Measurements from ENCODE around the gene SMU1. TPM values are rescaled to one million over a fixed set of nuclear protein-coding genes. Genes with fewer than 3 reads are reported as not detected.

SMU1 gene
- total RNA-seq, 1 experiment from 2014 or later, result 17.2 TPM

GRCh38 chr9:33023661-33024060 lies 52.8 kb downstream of the SMU1 start:
- peaks cover 30% of the 10 kb centered on the region for H3K4me1 Mint-ChIP-seq (ENCODE audit: insufficient read depth, unreplicated experiment)
- TF ChIP-seq CTCF (IDR thresholded peaks at IDR 0.05; ENCODE audit: unreplicated experiment), result no peak
- no peak for DNase-seq (ENCODE audit: unreplicated experiment)
- H3K4me3 Mint-ChIP-seq (ENCODE audit: unreplicated experiment), result peak overlapping the region; percentile 93
- H3K9me3 Mint-ChIP-seq (ENCODE audit: unreplicated experiment), result no peaks in the 10 kb centered on the region
- peaks cover 74% of the 10 kb centered on the region for H3K36me3 Mint-ChIP-seq (ENCODE audit: insufficient read depth, unreplicated experiment)
- H3K27me3 Mint-ChIP-seq (ENCODE audit: insufficient read depth, unreplicated experiment), result no peaks in the 10 kb centered on the region
- BruUV-seq (replicated peaks), result no TSS peak
- ChIA-PET POLR2A (interaction anchor here (0.6 to 9.6 kb wide), 16 partner anchors 10 to 703 kb away, joined by 3 to 153 read pairs (median 10); partner anchors contain the start of genes APTX, BAG1, NFX1 and SMU1), CTCF (interaction anchor here (1.0 to 1.8 kb wide), 2 partner anchors 16 to 20 kb away, joined by 3 to 6 read pairs; no protein-coding TSS in a partner anchor)
- peak overlapping the region; percentile 94 for H3K27ac Mint-ChIP-seq (ENCODE audit: low read depth, unreplicated experiment)
- intact Hi-C loops (cut with micrococcal nuclease), result loop anchor here (2.0 kb wide), 1 partner anchor 23 kb away; the partner anchor contains the start of gene APTX

- BruUV-seq (replicated peaks), result no TSS peak
- H3K27me3 Mint-ChIP-seq (ENCODE audit: insufficient read depth, unreplicated experiment), result no peaks in the 10 kb centered on the region
- H3K4me1 Mint-ChIP-seq (ENCODE audit: insufficient read depth, unreplicated experiment), result peaks cover 30% of the 10 kb centered on the region
Observed at GRCh38 chr9:33022755-33023154, 53.7 kb downstream of the SMU1 start.

GRCh38 chr9:33022303-33022702 lies 54.2 kb downstream of the SMU1 start:
- no peak for TF ChIP-seq CTCF (IDR thresholded peaks at IDR 0.05; ENCODE audit: unreplicated experiment)
- no peak for DNase-seq (ENCODE audit: unreplicated experiment)
- ChIA-PET CTCF (interaction anchor here (1.0 to 1.8 kb wide), 2 partner anchors 18 to 141 kb away, joined by 3 to 6 read pairs; no protein-coding TSS in a partner anchor), POLR2A (interaction anchor here (0.6 to 5.7 kb wide), 5 partner anchors 9 to 109 kb away, joined by 3 to 109 read pairs (median 4); partner anchors contain the start of gene APTX)
- BruUV-seq (replicated peaks), result no TSS peak
- Mint-ChIP-seq H3K4me1 (ENCODE audit: insufficient read depth, unreplicated experiment) (peaks cover 30% of the 10 kb centered on the region), H3K4me3 (ENCODE audit: unreplicated experiment) (no peak overlapping the region), H3K9me3 (ENCODE audit: unreplicated experiment) (no peaks in the 10 kb centered on the region), H3K27me3 (ENCODE audit: insufficient read depth, unreplicated experiment) (no peaks in the 10 kb centered on the region), H3K36me3 (ENCODE audit: insufficient read depth, unreplicated experiment) (peaks cover 67% of the 10 kb centered on the region), H3K27ac (ENCODE audit: low read depth, unreplicated experiment) (no peak overlapping the region)
- intact Hi-C loops (cut with micrococcal nuclease), result no loop called here

More at GRCh38 chr9:33022755-33023154, 53.7 kb downstream of the SMU1 start:
- intact Hi-C loops (cut with micrococcal nuclease), result no loop called here
- no peak for DNase-seq (ENCODE audit: unreplicated experiment)
- H3K36me3 Mint-ChIP-seq (ENCODE audit: insufficient read depth, unreplicated experiment), result peaks cover 68% of the 10 kb centered on the region
- ChIA-PET CTCF (interaction anchor here (1.0 to 1.8 kb wide), 2 partner anchors 19 to 141 kb away, joined by 3 to 6 read pairs; no protein-coding TSS in a partner anchor), POLR2A (interaction anchor here (0.6 to 5.7 kb wide), 5 partner anchors 9 to 108 kb away, joined by 3 to 109 read pairs (median 4); partner anchors contain the start of gene APTX)
- no peak overlapping the region for H3K27ac Mint-ChIP-seq (ENCODE audit: low read depth, unreplicated experiment)
- no peak for TF ChIP-seq CTCF (IDR thresholded peaks at IDR 0.05; ENCODE audit: unreplicated experiment)
- no peaks in the 10 kb centered on the region for H3K9me3 Mint-ChIP-seq (ENCODE audit: unreplicated experiment)
- peak overlapping the region; percentile 31 for H3K4me3 Mint-ChIP-seq (ENCODE audit: unreplicated experiment)

- H3K36me3 Mint-ChIP-seq (ENCODE audit: insufficient read depth, unreplicated experiment), result peaks cover 51% of the 10 kb centered on the region
- ChIA-PET POLR2A (interaction anchor here (1.0 kb wide), 1 partner anchor 48 kb away, joined by 3 read pairs; no protein-coding TSS in a partner anchor), CTCF (interaction anchor here (0.6 kb wide), 1 partner anchor 433 kb away, joined by 3 read pairs; no protein-coding TSS in a partner anchor)
- H3K4me1 Mint-ChIP-seq (ENCODE audit: insufficient read depth, unreplicated experiment), result peaks cover 23% of the 10 kb centered on the region
- no peak for TF ChIP-seq CTCF (IDR thresholded peaks at IDR 0.05; ENCODE audit: unreplicated experiment)
- H3K9me3 Mint-ChIP-seq (ENCODE audit: unreplicated experiment), result no peaks in the 10 kb centered on the region
- no TSS peak for BruUV-seq (replicated peaks)
- H3K27ac Mint-ChIP-seq (ENCODE audit: low read depth, unreplicated experiment), result peak overlapping the region; percentile 28
- no peak for DNase-seq (ENCODE audit: unreplicated experiment)
- H3K4me3 Mint-ChIP-seq (ENCODE audit: unreplicated experiment), result no peak overlapping the region
- intact Hi-C loops (cut with micrococcal nuclease), result no loop called here
- H3K27me3 Mint-ChIP-seq (ENCODE audit: insufficient read depth, unreplicated experiment), result no peaks in the 10 kb centered on the region
Observed at GRCh38 chr9:33019797-33020196, 56.7 kb downstream of the SMU1 start.
